Stimulated activated memory B cell treated with anti-CD40 and anti-IgM and Interleukin-4, amounts not matched to agents 10 μg/mL and 1 μg/mL and 100 μg/mL, for 72 hours (primary cell): ENCODE measurements around the gene EPM2A.
"Not testable (repeated sequence)": the region's sequence is repeated elsewhere in the genome, so short reads cannot be mapped to it uniquely, and the experiment has no call there.

Experiments
- ATAC-seq: fragments of 150-1000 bp; cut with Tn5 transposase; 2 replicates; pipeline ENCODE4 v1.10.0; 2021
- H3K27ac Mint-ChIP-seq: one replicate; pipeline ENCODE4 v1.8.0; 2022; ENCODE audit warnings: mild to moderate bottlenecking, mixed read lengths
- H3K27me3 Mint-ChIP-seq: one replicate; pipeline ENCODE4 v1.8.0; 2022; ENCODE audit warnings: mixed read lengths
- H3K36me3 Mint-ChIP-seq: one replicate; pipeline ENCODE4 v1.8.0; 2022; ENCODE audit warnings: mixed read lengths
- H3K4me1 Mint-ChIP-seq: one replicate; pipeline ENCODE4 v1.8.0; 2022; ENCODE audit warnings: mixed read lengths
- H3K4me3 Mint-ChIP-seq: one replicate; pipeline ENCODE4 v1.8.0; 2022; ENCODE audit warnings: mild to moderate bottlenecking, moderate library complexity, mixed read lengths
- H3K9me3 Mint-ChIP-seq: one replicate; pipeline ENCODE4 v1.8.0; 2022; ENCODE audit warnings: mixed read lengths

The EPM2A gene

DNA sequence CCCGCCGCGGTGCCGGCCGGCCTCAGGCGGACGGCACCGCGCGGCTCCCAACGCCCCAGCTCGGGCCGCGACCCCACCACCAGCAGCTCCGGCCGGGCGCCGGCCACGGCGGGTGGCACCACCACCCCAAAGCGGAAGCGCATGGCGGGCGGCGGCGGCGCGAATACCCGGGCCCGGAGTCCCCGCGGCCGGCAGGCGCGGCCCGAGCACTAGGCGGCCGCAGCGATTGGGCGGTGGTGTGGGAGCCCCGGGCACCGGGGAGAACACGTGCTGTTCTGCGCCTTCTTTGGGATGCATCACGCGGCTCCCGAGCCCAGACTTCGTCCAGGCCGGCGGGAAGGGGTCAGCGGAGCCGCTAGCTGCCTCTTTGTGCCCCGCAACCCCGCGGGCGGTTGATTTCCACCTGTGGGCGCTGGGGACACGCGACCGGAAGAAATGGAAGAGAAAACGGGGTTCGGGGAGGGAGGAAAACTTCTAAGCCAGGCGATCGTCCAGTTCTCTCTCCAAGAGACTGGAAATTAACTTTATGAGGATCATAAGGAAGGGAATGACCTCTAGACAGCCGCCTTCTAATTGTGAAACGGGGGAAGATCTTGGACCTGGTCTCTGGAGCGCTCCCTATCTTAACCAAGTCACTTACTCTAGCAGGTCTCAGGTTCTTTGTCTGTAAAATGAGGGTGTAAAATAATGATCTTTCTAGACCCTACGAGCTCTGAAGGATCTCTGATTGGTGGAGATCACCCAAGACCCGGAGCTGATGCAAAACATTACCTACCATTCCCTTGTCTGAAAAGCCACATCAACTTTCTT is at the start of gene EPM2A:
Gene EPM2A (minus strand): TSS at position 165 of the 810 bp plus-strand sequence. CDS start 22 bp downstream, at position 143.
- H3K9me3 Mint-ChIP-seq: peaks cover 3% of the 10 kb centered on the region
- H3K36me3 Mint-ChIP-seq: no peaks in the 10 kb centered on the region
- peak; percentile 92 for ATAC-seq
- H3K4me3 Mint-ChIP-seq: peak within 1 kb of the TSS; percentile 98
- H3K27ac Mint-ChIP-seq: peak within 1 kb of the TSS; percentile 97
- H3K27me3 Mint-ChIP-seq: no peaks in the 10 kb centered on the region
- H3K4me1 Mint-ChIP-seq: peaks cover 6% of the 10 kb centered on the region

DNA sequence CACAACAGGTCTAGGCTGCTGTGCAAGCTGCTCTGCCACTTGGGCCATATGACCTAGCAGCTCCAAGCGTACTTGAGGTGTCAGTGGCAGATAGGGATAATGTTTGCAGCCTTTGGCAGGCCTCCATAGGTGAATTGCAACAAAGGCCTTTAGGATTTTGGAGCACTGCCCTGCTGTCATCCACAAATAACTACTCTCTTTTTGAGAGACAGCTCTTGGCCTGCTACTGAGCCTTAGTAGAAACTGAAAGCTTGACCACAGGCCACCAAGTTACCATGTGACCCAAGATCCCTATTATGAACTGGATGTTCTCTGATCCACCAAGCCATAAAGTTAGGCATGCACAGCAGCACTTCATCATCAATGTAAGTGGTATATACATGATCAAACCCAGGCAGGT is 49.4 kb upstream of the EPM2A start:
- Mint-ChIP-seq H3K27me3 (no peaks in the 10 kb centered on the region), H3K36me3 (peaks cover 21% of the 10 kb centered on the region), H3K4me1 (no peaks in the 10 kb centered on the region), H3K27ac (no peak overlapping the region), H3K4me3 (no peak overlapping the region), H3K9me3 (peaks cover 3% of the 10 kb centered on the region)
- no peak for ATAC-seq

DNA sequence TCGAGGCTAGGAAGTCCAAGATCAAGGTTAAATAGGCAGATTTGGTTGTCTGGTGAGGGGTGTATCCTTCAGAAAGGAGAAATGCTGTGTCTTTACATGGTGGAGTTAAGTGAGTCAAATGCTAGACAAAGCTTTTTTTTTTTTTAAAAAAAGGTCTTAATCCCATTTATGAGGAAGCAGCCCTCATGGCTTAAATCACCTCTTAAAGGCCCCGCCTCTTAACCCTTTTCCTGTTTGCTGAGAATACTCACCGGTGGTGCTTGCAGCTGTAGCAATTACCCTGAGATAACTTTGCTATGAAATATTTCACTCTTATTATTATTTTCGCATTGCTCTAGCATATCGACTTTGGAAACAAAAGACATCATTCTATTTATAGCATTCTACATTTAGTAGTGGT is 48.5 kb upstream of the EPM2A start:
- H3K4me3 Mint-ChIP-seq: no peak overlapping the region
- peaks cover 3% of the 10 kb centered on the region for H3K9me3 Mint-ChIP-seq
- H3K27me3 Mint-ChIP-seq: no peaks in the 10 kb centered on the region
- H3K27ac Mint-ChIP-seq: no peak overlapping the region
- ATAC-seq: no peak
- no peaks in the 10 kb centered on the region for H3K4me1 Mint-ChIP-seq
- peaks cover 19% of the 10 kb centered on the region for H3K36me3 Mint-ChIP-seq

DNA sequence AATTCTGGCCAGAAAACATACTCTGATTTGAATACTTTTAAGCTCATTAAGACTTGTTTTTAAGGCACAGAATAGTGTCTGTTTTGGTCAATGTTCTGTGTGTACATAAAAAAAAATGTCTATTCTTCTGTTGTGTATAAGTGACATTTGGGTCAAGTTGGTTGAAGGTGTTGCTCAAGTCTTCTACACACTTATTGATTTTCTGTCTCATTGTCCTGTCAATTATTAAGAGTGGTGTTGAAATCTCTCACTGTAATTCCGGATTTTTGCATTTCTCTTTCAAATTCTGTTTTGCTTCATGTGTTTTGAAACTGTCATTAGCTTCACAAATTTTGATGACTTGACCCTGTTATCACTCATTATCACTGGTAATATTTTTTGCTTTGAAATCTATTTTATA is 37.5 kb upstream of the EPM2A start:
- Mint-ChIP-seq H3K4me3 (no peak overlapping the region), H3K36me3 (no peaks in the 10 kb centered on the region), H3K27me3 (no peaks in the 10 kb centered on the region), H3K27ac (no peak overlapping the region), H3K9me3 (no peaks in the 10 kb centered on the region), H3K4me1 (no peaks in the 10 kb centered on the region)
- no peak for ATAC-seq

DNA sequence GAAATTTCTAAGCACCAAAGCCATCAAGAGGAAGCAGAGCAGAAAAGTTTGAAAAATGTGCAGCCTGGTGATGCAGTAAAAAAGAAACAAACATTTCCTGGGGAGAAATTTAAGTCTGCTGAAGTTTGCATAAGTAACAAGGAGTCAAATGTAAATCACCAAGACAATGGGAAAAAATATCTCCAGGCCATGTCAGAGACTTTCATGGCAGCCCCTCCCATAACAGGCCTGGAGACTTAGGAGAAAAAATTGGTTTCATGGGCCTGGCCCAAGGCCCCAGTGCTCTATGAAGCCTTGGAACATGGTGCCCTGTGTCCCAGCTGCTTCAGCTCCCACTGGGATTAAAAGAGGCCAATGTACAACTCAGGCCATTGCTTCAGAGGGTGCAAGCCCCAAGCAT is 30.1 kb upstream of the EPM2A start:
- Mint-ChIP-seq H3K27ac (no peak overlapping the region), H3K36me3 (no peaks in the 10 kb centered on the region), H3K4me1 (no peaks in the 10 kb centered on the region), H3K9me3 (peaks cover 4% of the 10 kb centered on the region), H3K27me3 (no peaks in the 10 kb centered on the region), H3K4me3 (no peak overlapping the region)
- ATAC-seq: no peak

DNA sequence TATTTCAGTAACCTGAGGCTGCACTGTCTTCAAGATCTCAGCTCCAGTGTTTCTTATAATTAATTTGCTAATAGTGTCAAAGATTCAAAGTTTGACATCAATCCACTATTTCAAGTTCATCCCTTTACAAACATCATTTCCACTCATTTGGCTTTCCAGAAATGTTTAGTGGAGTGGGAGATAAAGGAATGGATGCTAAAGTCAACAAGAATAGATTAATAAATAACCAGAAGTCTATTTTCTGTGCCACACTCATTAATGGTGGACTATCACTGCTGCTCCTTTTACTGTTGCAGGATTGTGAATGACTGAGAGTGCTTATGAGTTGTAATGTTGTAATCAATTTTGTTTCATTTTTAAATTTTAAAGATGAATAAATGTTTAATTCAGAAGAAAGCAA is 28.4 kb upstream of the EPM2A start:
- ATAC-seq: no peak
- no peak overlapping the region for H3K4me3 Mint-ChIP-seq
- H3K9me3 Mint-ChIP-seq: peaks cover 4% of the 10 kb centered on the region
- no peaks in the 10 kb centered on the region for H3K27me3 Mint-ChIP-seq
- H3K27ac Mint-ChIP-seq: no peak overlapping the region
- no peaks in the 10 kb centered on the region for H3K36me3 Mint-ChIP-seq
- H3K4me1 Mint-ChIP-seq: no peaks in the 10 kb centered on the region

DNA sequence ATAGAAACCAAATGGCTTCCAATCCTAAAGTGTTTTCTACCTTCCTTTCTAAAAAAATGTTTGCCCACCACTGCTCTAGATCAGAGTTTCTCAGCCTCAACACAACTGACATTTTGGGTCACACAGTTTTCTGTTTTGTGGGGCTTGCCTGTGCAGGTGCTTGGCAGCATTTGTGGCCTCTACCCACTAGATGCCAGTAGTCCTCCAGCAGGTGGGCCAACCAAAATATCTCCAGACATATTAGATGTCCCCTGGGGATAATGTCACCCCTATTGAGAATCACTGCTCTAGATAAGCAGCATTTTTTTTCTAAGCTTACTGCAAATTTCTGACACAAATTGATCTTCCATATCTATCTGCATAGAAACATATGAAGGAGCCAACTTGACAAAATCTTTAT is 26.3 kb upstream of the EPM2A start:
- H3K27ac Mint-ChIP-seq: no peak overlapping the region
- H3K36me3 Mint-ChIP-seq: no peaks in the 10 kb centered on the region
- H3K4me3 Mint-ChIP-seq: no peak overlapping the region
- no peaks in the 10 kb centered on the region for H3K27me3 Mint-ChIP-seq
- peaks cover 4% of the 10 kb centered on the region for H3K9me3 Mint-ChIP-seq
- H3K4me1 Mint-ChIP-seq: no peaks in the 10 kb centered on the region
- peak; percentile 56 for ATAC-seq

DNA sequence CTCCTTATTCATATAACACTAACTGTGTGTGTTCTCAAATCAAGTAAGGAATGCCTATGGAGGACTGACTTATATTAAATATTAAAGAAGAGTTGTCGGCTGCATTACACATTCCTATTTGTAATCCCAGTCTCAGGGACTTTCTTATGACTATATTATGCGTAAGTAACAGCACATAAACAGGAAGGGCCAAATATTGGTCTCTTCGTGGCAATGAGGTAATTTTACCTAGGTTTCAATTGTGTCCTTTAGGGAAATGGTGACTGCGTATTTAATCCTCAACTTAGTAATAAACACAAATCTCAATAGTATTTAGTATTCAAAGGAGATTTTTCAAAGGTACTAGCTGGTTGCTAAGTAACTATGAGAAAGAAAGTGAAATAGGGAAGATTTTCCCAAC is 22.8 kb upstream of the EPM2A start:
- ATAC-seq: no peak
- Mint-ChIP-seq H3K36me3 (no peaks in the 10 kb centered on the region), H3K27ac (no peak overlapping the region), H3K4me1 (no peaks in the 10 kb centered on the region), H3K27me3 (no peaks in the 10 kb centered on the region), H3K9me3 (no peaks in the 10 kb centered on the region), H3K4me3 (no peak overlapping the region)

DNA sequence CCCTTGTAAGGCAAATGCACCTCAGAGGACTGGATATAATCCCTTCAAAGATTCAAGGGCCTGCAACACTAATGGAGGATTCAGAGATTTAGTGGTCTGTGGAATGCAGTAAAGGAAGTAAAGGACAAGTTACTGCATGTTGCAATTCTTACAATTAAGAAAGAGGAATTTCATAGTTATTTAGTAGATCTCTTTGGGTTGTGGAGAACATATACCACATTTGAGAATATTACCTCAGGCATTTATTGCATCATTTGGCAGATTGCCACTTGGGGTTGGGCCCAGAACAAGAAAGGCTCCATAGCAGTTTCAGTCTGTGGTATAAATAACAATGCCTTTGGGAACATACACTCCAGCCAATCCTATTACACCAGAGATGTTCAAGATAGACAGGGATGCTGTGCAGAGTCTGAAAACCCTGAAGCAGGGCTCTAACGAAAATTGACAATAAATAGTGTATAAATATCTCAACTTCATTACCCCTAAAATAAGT is 20.9 kb upstream of the EPM2A start:
- Mint-ChIP-seq H3K27me3 (no peaks in the 10 kb centered on the region), H3K4me3 (no peak overlapping the region), H3K27ac (no peak overlapping the region), H3K4me1 (no peaks in the 10 kb centered on the region), H3K36me3 (no peaks in the 10 kb centered on the region), H3K9me3 (no peaks in the 10 kb centered on the region)
- no peak for ATAC-seq

DNA sequence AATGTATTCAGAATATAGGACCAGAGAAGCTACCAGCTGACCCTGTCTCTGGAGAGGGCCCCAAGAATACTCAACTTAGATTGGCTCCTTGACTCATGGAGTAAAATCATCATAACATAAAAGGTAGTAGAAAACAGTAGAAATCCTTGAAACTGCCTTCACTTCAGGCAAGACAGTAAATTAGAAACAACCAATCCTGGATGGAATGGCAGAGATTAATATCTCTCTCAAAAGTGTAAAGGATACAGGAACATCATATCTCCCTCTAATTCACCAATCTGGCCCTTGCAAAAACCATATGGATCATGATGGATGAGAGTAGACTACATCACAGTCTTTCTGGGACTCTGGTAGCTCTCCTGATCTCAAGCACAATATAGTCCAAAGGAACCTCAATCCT is 20.4 kb upstream of the EPM2A start:
- Mint-ChIP-seq H3K27me3 (no peaks in the 10 kb centered on the region), H3K9me3 (no peaks in the 10 kb centered on the region), H3K4me1 (no peaks in the 10 kb centered on the region), H3K36me3 (no peaks in the 10 kb centered on the region), H3K27ac (no peak overlapping the region), H3K4me3 (no peak overlapping the region)
- ATAC-seq: no peak

DNA sequence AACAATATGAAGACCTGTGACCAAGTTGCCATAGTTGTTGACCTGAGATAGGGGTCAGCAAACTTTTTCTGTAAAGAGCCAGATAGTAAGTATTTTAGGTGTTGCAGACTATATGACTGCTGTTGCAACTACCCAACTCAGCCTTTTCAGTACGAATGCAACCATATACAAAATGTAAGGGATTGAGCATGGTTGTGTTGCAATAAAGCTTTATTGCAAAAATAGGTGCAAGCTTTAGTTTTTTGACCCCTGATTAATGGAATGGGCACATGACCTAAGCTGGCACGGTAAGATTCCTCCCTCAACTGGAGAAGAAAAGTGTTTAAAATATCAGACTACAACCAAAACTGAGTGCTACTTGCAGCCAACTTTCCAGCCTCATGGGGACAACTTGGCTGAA is 17.3 kb upstream of the EPM2A start:
- no peaks in the 10 kb centered on the region for H3K9me3 Mint-ChIP-seq
- no peak for ATAC-seq
- H3K36me3 Mint-ChIP-seq: no peaks in the 10 kb centered on the region
- H3K27me3 Mint-ChIP-seq: no peaks in the 10 kb centered on the region
- no peak overlapping the region for H3K4me3 Mint-ChIP-seq
- peaks cover 6% of the 10 kb centered on the region for H3K4me1 Mint-ChIP-seq
- H3K27ac Mint-ChIP-seq: no peak overlapping the region

DNA sequence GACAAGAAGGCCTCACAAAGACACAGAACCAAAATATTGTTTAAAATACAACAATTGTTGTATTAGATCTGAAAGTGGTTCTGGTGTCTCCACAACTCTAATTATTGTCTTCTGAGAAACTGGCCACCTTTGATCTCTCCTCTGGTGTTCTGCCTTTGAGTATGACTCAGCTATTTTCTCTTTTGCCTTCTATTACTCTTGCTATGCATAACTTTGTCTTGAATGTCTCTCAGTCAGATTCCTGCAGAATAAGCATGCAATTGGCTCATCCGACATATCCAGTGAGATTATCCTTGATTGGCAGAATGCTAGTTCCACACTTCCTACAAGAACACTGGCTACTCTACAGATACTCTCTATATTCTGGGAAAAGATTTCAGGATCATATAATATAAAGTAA is 14.3 kb upstream of the EPM2A start:
- H3K36me3 Mint-ChIP-seq: no peaks in the 10 kb centered on the region
- H3K27ac Mint-ChIP-seq: no peak overlapping the region
- peaks cover 6% of the 10 kb centered on the region for H3K4me1 Mint-ChIP-seq
- no peak overlapping the region for H3K4me3 Mint-ChIP-seq
- no peak for ATAC-seq
- H3K27me3 Mint-ChIP-seq: no peaks in the 10 kb centered on the region
- no peaks in the 10 kb centered on the region for H3K9me3 Mint-ChIP-seq

DNA sequence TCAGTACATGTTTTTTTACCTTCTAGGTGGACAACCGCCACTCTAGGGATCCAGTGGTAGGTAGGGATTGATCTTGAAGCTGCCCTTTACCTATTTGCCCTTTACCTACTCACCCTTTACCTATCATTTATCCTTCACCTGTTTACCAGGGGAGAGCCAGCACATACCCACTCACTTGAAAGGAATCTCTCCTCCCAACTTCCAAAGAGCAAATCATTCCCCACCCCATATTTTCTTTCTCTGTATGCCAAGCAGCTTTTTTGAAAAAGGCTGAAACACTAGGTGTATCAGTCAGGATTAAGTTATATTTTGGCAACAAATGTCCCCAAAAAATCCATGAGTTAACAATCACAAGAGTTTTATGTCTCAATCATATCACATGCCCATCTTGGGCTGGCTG is 10.5 kb upstream of the EPM2A start:
- Mint-ChIP-seq H3K9me3 (no peaks in the 10 kb centered on the region), H3K4me1 (peaks cover 6% of the 10 kb centered on the region), H3K27ac (no peak overlapping the region), H3K4me3 (no peak overlapping the region), H3K27me3 (no peaks in the 10 kb centered on the region), H3K36me3 (no peaks in the 10 kb centered on the region)
- no peak for ATAC-seq

DNA sequence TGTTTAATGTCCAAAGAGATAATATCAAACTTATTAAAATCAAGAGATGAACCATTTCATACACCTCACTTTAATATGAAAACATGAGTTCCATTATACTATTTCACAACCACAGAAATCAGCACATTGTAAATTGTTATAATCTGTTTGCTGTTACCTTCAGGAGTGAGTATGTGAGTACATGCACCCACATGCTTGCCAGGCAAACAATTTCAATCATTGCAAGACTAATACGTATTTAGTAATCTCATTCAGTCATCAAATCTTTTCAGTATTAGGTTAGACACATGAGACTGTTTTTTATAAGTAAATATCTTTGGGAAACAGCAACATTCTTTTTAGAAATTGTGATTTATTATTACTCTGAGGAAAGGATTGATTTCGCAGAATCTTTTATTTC is 9.3 kb upstream of the EPM2A start:
- Mint-ChIP-seq H3K4me3 (no peak overlapping the region), H3K9me3 (peaks cover 2% of the 10 kb centered on the region), H3K27me3 (no peaks in the 10 kb centered on the region), H3K27ac (no peak overlapping the region), H3K4me1 (peaks cover 2% of the 10 kb centered on the region), H3K36me3 (no peaks in the 10 kb centered on the region)
- no peak for ATAC-seq

DNA sequence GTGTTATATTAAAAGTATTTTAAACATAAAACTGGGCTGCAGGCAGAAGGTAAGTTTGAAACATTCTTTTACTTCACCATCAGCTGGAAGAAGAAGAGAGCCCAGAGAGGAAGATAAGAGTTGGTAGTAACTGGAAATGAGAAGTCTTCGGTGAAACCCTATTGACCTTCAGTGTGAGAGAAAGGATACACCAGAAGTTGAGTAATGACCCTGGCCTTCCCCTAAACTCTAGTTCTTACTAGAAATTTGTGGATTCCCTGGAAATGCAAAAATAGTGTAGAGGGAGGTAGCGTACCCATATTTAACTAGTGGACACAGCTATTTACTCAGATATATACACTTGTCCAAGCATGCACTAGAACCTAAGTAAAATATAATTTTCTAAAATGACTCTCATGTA is 8.0 kb upstream of the EPM2A start:
- Mint-ChIP-seq H3K27me3 (no peaks in the 10 kb centered on the region), H3K27ac (no peak overlapping the region), H3K4me1 (no peaks in the 10 kb centered on the region), H3K9me3 (peaks cover 3% of the 10 kb centered on the region), H3K36me3 (no peaks in the 10 kb centered on the region), H3K4me3 (no peak overlapping the region)
- ATAC-seq: no peak

DNA sequence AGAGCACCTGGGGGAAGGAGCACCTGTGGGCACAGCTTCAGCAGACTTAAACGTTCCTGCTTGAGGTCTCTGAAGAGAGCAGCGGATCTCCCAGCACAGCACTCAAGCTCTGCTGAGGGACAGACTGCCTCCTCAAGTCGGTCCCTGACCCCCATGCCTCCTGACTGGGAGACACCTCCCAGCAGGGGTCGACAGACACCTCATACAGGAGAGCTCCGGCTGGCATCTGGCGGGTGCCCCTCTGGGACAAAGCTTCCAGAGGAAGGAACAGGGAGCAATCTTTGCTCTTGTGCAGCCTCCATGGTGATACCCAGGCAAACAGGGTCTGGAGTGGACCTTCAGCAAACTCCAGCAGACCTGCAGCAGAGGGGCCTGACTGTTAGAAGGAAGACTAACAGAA is 7.2 kb upstream of the EPM2A start:
- not testable (repeated sequence) for H3K27me3 Mint-ChIP-seq, ATAC-seq, H3K4me3 Mint-ChIP-seq, H3K4me1 Mint-ChIP-seq, H3K27ac Mint-ChIP-seq, H3K9me3 Mint-ChIP-seq, H3K36me3 Mint-ChIP-seq
